Measurements from ENCODE around the gene PRRG2. TPM values are rescaled to one million over a fixed set of nuclear protein-coding genes. Genes with fewer than 3 reads are reported as not detected.
A peak's percentile ranks its signal among the peaks of the same experiment; 100 is the strongest.

PRRG2 gene
- total and polyA plus RNA-seq, 10 of the 15 experiments (the other 5 are each of a cell fraction or from before 2014, with no cell fraction given) = 0.09 to 2.1 (median 0.86) TPM

DNA sequence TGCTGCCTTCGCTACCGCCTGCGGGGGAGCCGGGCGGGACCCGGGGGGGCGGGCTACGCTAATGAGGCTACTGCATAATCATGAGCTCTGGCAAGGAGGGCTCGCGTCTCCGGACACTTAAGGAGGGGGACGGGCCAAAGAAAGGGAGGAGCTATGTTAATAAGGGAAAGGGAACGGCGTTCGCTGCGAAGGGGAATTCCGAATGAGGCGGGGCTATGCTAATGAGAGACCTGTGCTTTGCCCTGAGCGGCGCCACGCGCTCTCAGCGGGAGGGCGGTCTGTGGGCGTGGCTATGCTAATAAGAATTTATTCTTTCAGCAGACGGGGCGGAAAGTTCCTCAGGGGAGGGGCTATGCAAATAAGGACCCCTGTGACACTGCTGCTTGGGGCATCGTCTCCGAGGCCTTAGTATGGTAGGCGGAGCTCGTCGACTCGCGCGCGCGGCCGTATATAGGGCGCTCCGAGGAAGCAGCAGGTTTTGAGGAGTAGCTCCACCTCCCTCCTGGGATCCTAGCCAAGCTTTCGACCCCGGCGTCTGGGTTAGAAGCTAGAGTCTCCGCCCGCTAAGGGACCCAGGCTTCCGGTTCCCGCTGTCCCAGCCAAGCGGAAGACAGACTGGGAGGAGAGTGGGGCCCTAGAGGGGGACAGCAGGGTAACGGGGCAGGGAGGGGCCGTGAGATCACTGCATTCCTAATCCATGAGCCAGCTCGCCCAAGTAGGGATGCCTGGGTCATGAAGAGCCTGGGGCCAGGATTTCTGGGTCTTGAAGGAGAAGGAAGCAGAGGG lies 59.2 kb downstream of the PRRG2 start, which contains the start of gene RRAS (continued):
- TF ChIP-seq, protein P1, sequence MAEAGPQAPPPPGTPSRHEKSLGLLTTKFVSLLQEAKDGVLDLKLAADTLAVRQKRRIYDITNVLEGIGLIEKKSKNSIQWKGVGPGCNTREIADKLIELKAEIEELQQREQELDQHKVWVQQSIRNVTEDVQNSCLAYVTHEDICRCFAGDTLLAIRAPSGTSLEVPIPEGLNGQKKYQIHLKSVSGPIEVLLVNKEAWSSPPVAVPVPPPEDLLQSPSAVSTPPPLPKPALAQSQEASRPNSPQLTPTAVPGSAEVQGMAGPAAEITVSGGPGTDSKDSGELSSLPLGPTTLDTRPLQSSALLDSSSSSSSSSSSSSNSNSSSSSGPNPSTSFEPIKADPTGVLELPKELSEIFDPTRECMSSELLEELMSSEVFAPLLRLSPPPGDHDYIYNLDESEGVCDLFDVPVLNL (IDR thresholded peaks at IDR 0.05; ENCODE audit: low read depth, low read length) = 0 out of 2 replicates have a peak, but pooled peaks have one; percentile 13
- TF ChIP-seq, protein P2, sequence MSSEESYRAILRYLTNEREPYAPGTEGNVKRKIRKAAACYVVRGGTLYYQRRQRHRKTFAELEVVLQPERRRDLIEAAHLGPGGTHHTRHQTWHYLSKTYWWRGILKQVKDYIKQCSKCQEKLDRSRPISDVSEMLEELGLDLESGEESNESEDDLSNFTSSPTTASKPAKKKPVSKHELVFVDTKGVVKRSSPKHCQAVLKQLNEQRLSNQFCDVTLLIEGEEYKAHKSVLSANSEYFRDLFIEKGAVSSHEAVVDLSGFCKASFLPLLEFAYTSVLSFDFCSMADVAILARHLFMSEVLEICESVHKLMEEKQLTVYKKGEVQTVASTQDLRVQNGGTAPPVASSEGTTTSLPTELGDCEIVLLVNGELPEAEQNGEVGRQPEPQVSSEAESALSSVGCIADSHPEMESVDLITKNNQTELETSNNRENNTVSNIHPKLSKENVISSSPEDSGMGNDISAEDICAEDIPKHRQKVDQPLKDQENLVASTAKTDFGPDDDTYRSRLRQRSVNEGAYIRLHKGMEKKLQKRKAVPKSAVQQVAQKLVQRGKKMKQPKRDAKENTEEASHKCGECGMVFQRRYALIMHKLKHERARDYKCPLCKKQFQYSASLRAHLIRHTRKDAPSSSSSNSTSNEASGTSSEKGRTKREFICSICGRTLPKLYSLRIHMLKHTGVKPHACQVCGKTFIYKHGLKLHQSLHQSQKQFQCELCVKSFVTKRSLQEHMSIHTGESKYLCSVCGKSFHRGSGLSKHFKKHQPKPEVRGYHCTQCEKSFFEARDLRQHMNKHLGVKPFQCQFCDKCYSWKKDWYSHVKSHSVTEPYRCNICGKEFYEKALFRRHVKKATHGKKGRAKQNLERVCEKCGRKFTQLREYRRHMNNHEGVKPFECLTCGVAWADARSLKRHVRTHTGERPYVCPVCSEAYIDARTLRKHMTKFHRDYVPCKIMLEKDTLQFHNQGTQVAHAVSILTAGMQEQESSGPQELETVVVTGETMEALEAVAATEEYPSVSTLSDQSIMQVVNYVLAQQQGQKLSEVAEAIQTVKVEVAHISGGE (CRISPR knock-in tag; IDR thresholded peaks at IDR 0.05) = no peak
- TF ChIP-seq TCF12 (IDR thresholded peaks at IDR 0.05; ENCODE audit: low read depth, low read length) (no peak), ZNF384 (IDR thresholded peaks at IDR 0.05; ENCODE audit: borderline replicate concordance, low read depth, low read length) (no peak), SREBF1 (IDR thresholded peaks at IDR 0.05; ENCODE audit: low read length) (no peak), NFYA (IDR thresholded peaks at IDR 0.05; ENCODE audit: borderline replicate concordance, low read depth, low read length) (no peak), FOS (IDR thresholded peaks at IDR 0.05; ENCODE audit: borderline replicate concordance, extremely low read depth, insufficient read length) (no peak), JUND (IDR thresholded peaks at IDR 0.05; ENCODE audit: low read depth, low read length) (no peak), NR2F1 (conservative IDR thresholded peaks at IDR 0.05) (peak; percentile 52), CHD2 (IDR thresholded peaks at IDR 0.05; ENCODE audit: borderline replicate concordance, low read depth, low read length) (0 out of 2 replicates have a peak, but pooled peaks have one; percentile 36), HDAC6 (IDR thresholded peaks at IDR 0.05; ENCODE audit: unreplicated experiment) (no peak), CREB1 (IDR thresholded peaks at IDR 0.05; ENCODE audit: low read depth) (no peak; the same call in 1 of the 2 replicates), NRF1 (conservative IDR thresholded peaks at IDR 0.05; ENCODE audit: low read depth, low read length) (0 out of 2 replicates have a peak, but pooled peaks have one; percentile 4), IKZF1 (conservative IDR thresholded peaks at IDR 0.05) (peak; percentile 77), RELA (IDR thresholded peaks at IDR 0.05; ENCODE audit: borderline replicate concordance, partially characterized antibody) (peak; percentile 75), ESRRA (IDR thresholded peaks at IDR 0.05; ENCODE audit: low read length) (no peak), BACH1 (IDR thresholded peaks at IDR 0.05; ENCODE audit: borderline replicate concordance) (no peak; the same call in 1 of the 2 replicates)
- TF ChIP-seq, protein P3, sequence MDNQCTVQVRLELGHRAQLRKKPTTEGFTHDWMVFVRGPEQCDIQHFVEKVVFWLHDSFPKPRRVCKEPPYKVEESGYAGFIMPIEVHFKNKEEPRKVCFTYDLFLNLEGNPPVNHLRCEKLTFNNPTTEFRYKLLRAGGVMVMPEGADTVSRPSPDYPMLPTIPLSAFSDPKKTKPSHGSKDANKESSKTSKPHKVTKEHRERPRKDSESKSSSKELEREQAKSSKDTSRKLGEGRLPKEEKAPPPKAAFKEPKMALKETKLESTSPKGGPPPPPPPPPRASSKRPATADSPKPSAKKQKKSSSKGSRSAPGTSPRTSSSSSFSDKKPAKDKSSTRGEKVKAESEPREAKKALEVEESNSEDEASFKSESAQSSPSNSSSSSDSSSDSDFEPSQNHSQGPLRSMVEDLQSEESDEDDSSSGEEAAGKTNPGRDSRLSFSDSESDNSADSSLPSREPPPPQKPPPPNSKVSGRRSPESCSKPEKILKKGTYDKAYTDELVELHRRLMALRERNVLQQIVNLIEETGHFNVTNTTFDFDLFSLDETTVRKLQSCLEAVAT (IDR thresholded peaks at IDR 0.05) = no peak; the same call in 1 of the 2 replicates
- TF ChIP-seq, protein P4, sequence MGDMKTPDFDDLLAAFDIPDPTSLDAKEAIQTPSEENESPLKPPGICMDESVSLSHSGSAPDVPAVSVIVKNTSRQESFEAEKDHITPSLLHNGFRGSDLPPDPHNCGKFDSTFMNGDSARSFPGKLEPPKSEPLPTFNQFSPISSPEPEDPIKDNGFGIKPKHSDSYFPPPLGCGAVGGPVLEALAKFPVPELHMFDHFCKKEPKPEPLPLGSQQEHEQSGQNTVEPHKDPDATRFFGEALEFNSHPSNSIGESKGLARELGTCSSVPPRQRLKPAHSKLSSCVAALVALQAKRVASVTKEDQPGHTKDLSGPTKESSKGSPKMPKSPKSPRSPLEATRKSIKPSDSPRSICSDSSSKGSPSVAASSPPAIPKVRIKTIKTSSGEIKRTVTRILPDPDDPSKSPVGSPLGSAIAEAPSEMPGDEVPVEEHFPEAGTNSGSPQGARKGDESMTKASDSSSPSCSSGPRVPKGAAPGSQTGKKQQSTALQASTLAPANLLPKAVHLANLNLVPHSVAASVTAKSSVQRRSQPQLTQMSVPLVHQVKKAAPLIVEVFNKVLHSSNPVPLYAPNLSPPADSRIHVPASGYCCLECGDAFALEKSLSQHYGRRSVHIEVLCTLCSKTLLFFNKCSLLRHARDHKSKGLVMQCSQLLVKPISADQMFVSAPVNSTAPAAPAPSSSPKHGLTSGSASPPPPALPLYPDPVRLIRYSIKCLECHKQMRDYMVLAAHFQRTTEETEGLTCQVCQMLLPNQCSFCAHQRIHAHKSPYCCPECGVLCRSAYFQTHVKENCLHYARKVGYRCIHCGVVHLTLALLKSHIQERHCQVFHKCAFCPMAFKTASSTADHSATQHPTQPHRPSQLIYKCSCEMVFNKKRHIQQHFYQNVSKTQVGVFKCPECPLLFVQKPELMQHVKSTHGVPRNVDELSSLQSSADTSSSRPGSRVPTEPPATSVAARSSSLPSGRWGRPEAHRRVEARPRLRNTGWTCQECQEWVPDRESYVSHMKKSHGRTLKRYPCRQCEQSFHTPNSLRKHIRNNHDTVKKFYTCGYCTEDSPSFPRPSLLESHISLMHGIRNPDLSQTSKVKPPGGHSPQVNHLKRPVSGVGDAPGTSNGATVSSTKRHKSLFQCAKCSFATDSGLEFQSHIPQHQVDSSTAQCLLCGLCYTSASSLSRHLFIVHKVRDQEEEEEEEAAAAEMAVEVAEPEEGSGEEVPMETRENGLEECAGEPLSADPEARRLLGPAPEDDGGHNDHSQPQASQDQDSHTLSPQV (IDR thresholded peaks at IDR 0.05) = no peak
